B cell (primary cell): ENCODE measurements around the gene TBXAS1. TPM values are rescaled to one million over a fixed set of nuclear protein-coding genes. Genes with fewer than 3 reads are reported as not detected.

Source experiments
- ATAC-seq: fragments of 200-7000 bp; cut with Tn5 transposase; one replicate; pipeline ENCODE4 v1.10.0; 2021; ENCODE audit warnings: low read depth, mild to moderate bottlenecking, moderate number of reproducible peaks, moderate library complexity
- CTCF ChIA-PET: fragments of 350-600 bp; sonication (Branson Sonifier 250); formaldehyde crosslinking; loops from one replicate; lab custom pipeline; 2021; ENCODE audit warnings: antibody characterized with exemption, inconsistent platforms; lab: Charles Lee
- POLR2A ChIA-PET: fragments of 350-600 bp; sonication (Branson Sonifier 250); formaldehyde crosslinking; loops from one replicate; lab custom pipeline; 2021; ENCODE audit warnings: antibody characterized with exemption; lab: Charles Lee
- DNase-seq: peaks from one replicate; pipeline ENCODE4 v3.0.0; 2013
- H2AFZ ChIP-seq: 2 replicates; pipeline ENCODE4 v1.6.1; 2012; ENCODE audit warnings: mild to moderate bottlenecking, low read depth, low read length; ENCODE audit not compliant: insufficient read depth, poor library complexity, severe bottlenecking
- H3K27ac ChIP-seq, 2 donors: 1 replicate in 1 of 2; 2 replicates in 1 of 2; pipeline ENCODE4 v1.5.1; 2012 to 2013; ENCODE audit warnings: low read length in 2 of 2, mild to moderate bottlenecking in 2 of 2, moderate library complexity in 1 of 2
- H3K27me3 ChIP-seq, 4 experiments: fragments of 200-600 bp in 1 of 4; sonication (generic) in 1 of 4; replicated peaks in 1 of 4; 1 replicate in 2 of 4; 2 replicates in 2 of 4; pipeline versions ENCODE4 v1.6.1 to v1.7.0; 2013 to 2016; ENCODE audit warnings: low read length in 3 of 4, mild to moderate bottlenecking in 2 of 4, mixed read lengths in 1 of 4, moderate library complexity in 1 of 4; ENCODE audit not compliant: insufficient read depth in 4 of 4, control insufficient read depth in 3 of 4; ENCODE audit errors: control extremely low read depth in 1 of 4
- H3K36me3 ChIP-seq, 2 experiments: replicated peaks in 1 of 2; 1 replicate in 1 of 2; 2 replicates in 1 of 2; pipeline versions ENCODE4 v1.6.1 to v1.7.1; 2013; ENCODE audit warnings: low read length in 1 of 2; ENCODE audit not compliant: insufficient read depth in 2 of 2, control insufficient read depth in 1 of 2; ENCODE audit errors: control extremely low read depth in 1 of 2, extremely low read depth in 1 of 2
- H3K4me1 ChIP-seq, 2 donors: fragments of 200-600 bp in 1 of 2; sonication (generic) in 1 of 2; 1 replicate in 1 of 2; 2 replicates in 1 of 2; pipeline versions ENCODE4 v1.5.1 to v1.6.1; 2013 to 2017; ENCODE audit warnings: low read length in 2 of 2; ENCODE audit not compliant: control insufficient read depth in 2 of 2, insufficient read depth in 2 of 2
- H3K4me2 ChIP-seq: replicated peaks from 2 replicates; pipeline ENCODE3; 2012; ENCODE audit warnings: mild to moderate bottlenecking, low read depth, low read length; ENCODE audit not compliant: poor library complexity, severe bottlenecking
- H3K4me3 ChIP-seq, 5 experiments: fragments of 200-600 bp in 1 of 5; sonication (generic) in 1 of 5; 1 replicate in 3 of 5; 2 replicates in 2 of 5; pipeline versions ENCODE4 v1.5.1 to v1.7.0; 2011 to 2016; ENCODE audit warnings: low read length in 4 of 5, mild to moderate bottlenecking in 4 of 5, low read depth in 2 of 5, control low read depth in 1 of 5, moderate library complexity in 1 of 5; ENCODE audit not compliant: insufficient read depth in 1 of 5; ENCODE audit errors: control extremely low read depth in 1 of 5, extremely low read depth in 1 of 5
- H3K79me2 ChIP-seq: fragments of 200-600 bp; sonication (generic); one replicate; pipeline ENCODE4 v1.6.0; 2016; ENCODE audit warnings: low read length; ENCODE audit not compliant: control insufficient read depth, insufficient read depth
- H3K9ac ChIP-seq: fragments of 200-600 bp; sonication (generic); 2 replicates; pipeline ENCODE4 v1.6.1; 2017; ENCODE audit warnings: mild to moderate bottlenecking, low read length, moderate library complexity
- H3K9me3 ChIP-seq, 3 donors: one replicate each; pipeline versions ENCODE4 v1.6.1 to v1.7.1; 2013; ENCODE audit warnings: low read length in 2 of 3; ENCODE audit not compliant: control insufficient read depth in 2 of 3, insufficient read depth in 1 of 3; ENCODE audit errors: control extremely low read depth in 1 of 3
- H4K20me1 ChIP-seq: 2 replicates; pipeline ENCODE4 v1.6.0; 2012; ENCODE audit warnings: mild to moderate bottlenecking, low read length; ENCODE audit not compliant: insufficient read depth, control insufficient read depth, poor library complexity, severe bottlenecking
- H3K27ac Mint-ChIP-seq: one replicate; pipeline ENCODE4 v1.8.0; 2021; ENCODE audit warnings: mixed read lengths
- H3K27me3 Mint-ChIP-seq: one replicate; pipeline ENCODE4 v1.8.0; 2021; ENCODE audit warnings: mixed read lengths
- H3K4me1 Mint-ChIP-seq: one replicate; pipeline ENCODE4 v1.8.0; 2021; ENCODE audit warnings: mixed read lengths
- H3K4me3 Mint-ChIP-seq: one replicate; pipeline ENCODE4 v1.8.0; 2021; ENCODE audit warnings: mixed read lengths
- H3K9me3 Mint-ChIP-seq: one replicate; pipeline ENCODE4 v1.8.0; 2022; ENCODE audit warnings: mixed read lengths; ENCODE audit not compliant: insufficient read depth
- EZH2 ChIP-seq: IDR thresholded peaks from 2 replicates; pipeline ENCODE4 v1.6.1; 2012; ENCODE audit warnings: borderline replicate concordance, low read depth, mild to moderate bottlenecking, moderate library complexity, low read length; ENCODE audit not compliant: insufficient read depth, poor library complexity, severe bottlenecking
- WGBS: methylation state at CpG from one replicate; pipeline ENCODE4 v1.1.5; 2013; ENCODE audit warnings: missing lambda C conversion rate; ENCODE audit not compliant: insufficient coverage; 5-methylcytosine and 5-hydroxymethylcytosine counted together
- intact Hi-C: fragments of 100-400 bp; cut with micrococcal nuclease; formaldehyde crosslinking; loops from one replicate; pipeline ENCODE4 v1.10.0; 2022
- polyA plus RNA-seq: library from polyadenylated mRNA; depleted of rRNA; stranded (reverse); fragments of >200 nt; gene quantifications from 2 replicates; pipeline ENCODE4 v1.2.3, GENCODE V29; 2012
- total RNA-seq, 2 donors: library from RNA; stranded (reverse); fragments of 120-200 nt in 1 of 2; gene quantifications; 1 replicate in 1 of 2; 2 replicates in 1 of 2; pipeline versions ENCODE4 v1.2.3 to v1.2.4, GENCODE V29; 2013 to 2022
- TF ChIP-seq, protein P1 (sequence below): fragments of 200-600 bp; IDR thresholded peaks from one replicate; pipeline ENCODE4 v1.8.0; 2022; ENCODE audit warnings: antibody characterized with exemption, mild to moderate bottlenecking

Gene TBXAS1
- total and polyA plus RNA-seq, 2 donors (not counting 1 experiment from before 2014, with no cell fraction given), result 8.1 to 21.0 TPM

- H3K36me3 ChIP-seq, result no peaks in the 10 kb centered on the region
- H3K27me3 ChIP-seq, result no peaks in the 10 kb centered on the region
- no peak overlapping the region for H2AFZ ChIP-seq
- no peaks in the 10 kb centered on the region for H3K9me3 ChIP-seq
- WGBS, result 90% methylated on average over 2 of the region's 6 CpGs
- H3K9ac ChIP-seq, result no peak overlapping the region
- H4K20me1 ChIP-seq, result no peaks in the 10 kb centered on the region
- ATAC-seq (no peak), DNase-seq (no peak)
- H3K27ac ChIP-seq, result no peak overlapping the region
- no peaks in the 10 kb centered on the region for H3K27me3 Mint-ChIP-seq
- no peak overlapping the region for H3K27ac Mint-ChIP-seq
- TF ChIP-seq EZH2, result no peak
- TF ChIP-seq, protein P1, sequence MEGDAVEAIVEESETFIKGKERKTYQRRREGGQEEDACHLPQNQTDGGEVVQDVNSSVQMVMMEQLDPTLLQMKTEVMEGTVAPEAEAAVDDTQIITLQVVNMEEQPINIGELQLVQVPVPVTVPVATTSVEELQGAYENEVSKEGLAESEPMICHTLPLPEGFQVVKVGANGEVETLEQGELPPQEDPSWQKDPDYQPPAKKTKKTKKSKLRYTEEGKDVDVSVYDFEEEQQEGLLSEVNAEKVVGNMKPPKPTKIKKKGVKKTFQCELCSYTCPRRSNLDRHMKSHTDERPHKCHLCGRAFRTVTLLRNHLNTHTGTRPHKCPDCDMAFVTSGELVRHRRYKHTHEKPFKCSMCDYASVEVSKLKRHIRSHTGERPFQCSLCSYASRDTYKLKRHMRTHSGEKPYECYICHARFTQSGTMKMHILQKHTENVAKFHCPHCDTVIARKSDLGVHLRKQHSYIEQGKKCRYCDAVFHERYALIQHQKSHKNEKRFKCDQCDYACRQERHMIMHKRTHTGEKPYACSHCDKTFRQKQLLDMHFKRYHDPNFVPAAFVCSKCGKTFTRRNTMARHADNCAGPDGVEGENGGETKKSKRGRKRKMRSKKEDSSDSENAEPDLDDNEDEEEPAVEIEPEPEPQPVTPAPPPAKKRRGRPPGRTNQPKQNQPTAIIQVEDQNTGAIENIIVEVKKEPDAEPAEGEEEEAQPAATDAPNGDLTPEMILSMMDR, result no peak
- no peaks in the 10 kb centered on the region for H3K79me2 ChIP-seq
- ChIA-PET POLR2A (no interaction called here), CTCF (interaction anchor here (3.8 kb wide), 1 partner anchor 346 kb away, joined by 15 read pairs; no protein-coding TSS in a partner anchor)
- H3K4me2 ChIP-seq, result no peak overlapping the region
- H3K4me3 ChIP-seq, result no peak overlapping the region
- intact Hi-C loops, result no loop called here
- no peaks in the 10 kb centered on the region for H3K9me3 Mint-ChIP-seq
- H3K4me1 Mint-ChIP-seq, result peaks cover 10% of the 10 kb centered on the region
- no peak overlapping the region for H3K4me3 Mint-ChIP-seq
- peaks cover 0 to 7% of the 10 kb centered on the region in 2 donors for H3K4me1 ChIP-seq
Observed at GRCh38 chr7:139991911-139992310, 162.8 kb downstream of the TBXAS1 start.

DNA sequence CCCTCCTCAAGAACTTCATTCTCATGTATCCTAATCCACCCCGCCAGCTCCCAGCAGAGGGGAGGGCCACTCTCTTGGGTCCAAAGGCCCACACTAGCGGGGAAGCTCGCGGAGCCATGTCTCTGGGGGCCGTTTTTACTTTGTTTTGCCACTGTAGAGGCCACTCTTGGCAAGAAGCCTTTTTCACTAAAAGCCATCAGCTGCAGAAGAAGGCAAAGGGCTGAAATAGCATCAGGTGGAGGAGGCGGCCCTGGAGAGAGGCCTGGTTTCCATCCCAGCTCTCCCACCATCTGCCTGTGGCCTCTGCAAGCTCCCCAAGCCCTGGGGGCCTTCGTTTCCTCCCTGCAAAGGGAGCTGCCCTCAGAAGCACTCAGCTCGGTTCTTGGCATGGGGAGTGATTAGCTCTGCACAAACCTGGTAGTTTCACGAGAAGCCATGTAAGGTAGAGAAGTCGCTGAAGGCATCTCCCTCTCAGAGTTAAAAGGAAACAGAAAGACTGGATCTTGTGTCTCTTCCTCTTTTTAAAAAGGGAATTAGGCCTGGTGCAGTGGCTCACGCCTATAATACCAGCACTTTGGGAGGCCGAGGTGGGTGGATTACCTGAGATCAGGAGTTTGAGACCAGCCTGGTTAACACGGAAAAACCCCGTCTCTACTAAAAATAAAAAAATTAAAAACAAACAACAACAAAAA, 163.4 kb downstream of the TBXAS1 start:
- peaks cover 0 to 7% of the 10 kb centered on the region in 2 donors for H3K4me1 ChIP-seq

More for the DNA sequence above, 163.4 kb downstream of the TBXAS1 start:
- Mint-ChIP-seq H3K27me3 (no peaks in the 10 kb centered on the region), H3K4me3 (no peak overlapping the region), H3K27ac (no peak overlapping the region), H3K4me1 (peaks cover 10% of the 10 kb centered on the region), H3K9me3 (no peaks in the 10 kb centered on the region)
- no peak overlapping the region for H3K4me2 ChIP-seq
- no peaks in the 10 kb centered on the region for H3K36me3 ChIP-seq
- H3K27me3 ChIP-seq, result no peaks in the 10 kb centered on the region
- ChIA-PET CTCF (interaction anchor here (3.8 kb wide), 1 partner anchor 346 kb away, joined by 15 read pairs; no protein-coding TSS in a partner anchor), POLR2A (no interaction called here)
- no peaks in the 10 kb centered on the region for H4K20me1 ChIP-seq
- WGBS, result 65% methylated on average over 4 of the region's 14 CpGs
- H3K27ac ChIP-seq, result no peak overlapping the region
- TF ChIP-seq, protein P1, result no peak
- no peak for TF ChIP-seq EZH2
- no peaks in the 10 kb centered on the region for H3K9me3 ChIP-seq
- intact Hi-C loops, result no loop called here
- H2AFZ ChIP-seq, result no peak overlapping the region
- no peak overlapping the region for H3K4me3 ChIP-seq
- no peaks in the 10 kb centered on the region for H3K79me2 ChIP-seq
- ATAC-seq, result no peak
- DNase-seq, result no peak
- no peak overlapping the region for H3K9ac ChIP-seq
